PC-9 (cell line): ENCODE data around the gene GABRG3.

Experiments used
- CTCF ChIP-seq: fragments of 200-600 bp; sonication (generic); conservative IDR thresholded peaks from 2 replicates; pipeline ENCODE4 v1.6.1; 2017; ENCODE audit warnings: mixed run types, antibody characterized with exemption, mild to moderate bottlenecking, moderate library complexity
- EZH2 ChIP-seq: fragments of 200-600 bp; sonication (generic); IDR thresholded peaks from 2 replicates; pipeline ENCODE4 v1.8.0; 2017; ENCODE audit warnings: antibody characterized with exemption, low read depth

GRCh38 chr15:26954403-26954802 lies 16.6 kb upstream of the GABRG3 start:
- no peak for TF ChIP-seq EZH2
- TF ChIP-seq CTCF: no peak
